HepG2 (cell line): ENCODE results near the gene OXLD1. TPM values are rescaled to one million over a fixed set of nuclear protein-coding genes. Genes with fewer than 3 reads are reported as not detected.
A peak's percentile ranks its signal among the peaks of the same experiment; 100 is the strongest.

Source experiments
- BCL6 ChIP-seq: IDR thresholded peaks from 2 replicates; pipeline ENCODE4 v1.6.1; 2016; ENCODE audit warnings: missing genetic modification reagents, missing compliant biosample characterization
- ETV6 ChIP-seq: sonication (generic); formaldehyde crosslinking; conservative IDR thresholded peaks from 2 replicates; pipeline ENCODE4 v1.4.0; 2020; ENCODE audit warnings: missing genetic modification reagents
- MLXIP ChIP-seq: sonication (generic); formaldehyde crosslinking; IDR thresholded peaks from 2 replicates; pipeline ENCODE4 v1.9.0; 2021; ENCODE audit warnings: missing genetic modification reagents, borderline replicate concordance
- MXI1 ChIP-seq: IDR thresholded peaks from 3 replicates; pipeline ENCODE4 v1.6.1; 2012; ENCODE audit warnings: low read depth, low read length, inconsistent platforms, borderline replicate concordance
- ZBTB46 ChIP-seq: sonication (generic); formaldehyde crosslinking; IDR thresholded peaks from 2 replicates; pipeline ENCODE4 v1.4.0; 2020; ENCODE audit warnings: mild to moderate bottlenecking, missing genetic modification reagents, borderline replicate concordance
- ZFP82 ChIP-seq: sonication (generic); formaldehyde crosslinking; IDR thresholded peaks from 2 replicates; pipeline ENCODE4 v1.5.1; 2020; ENCODE audit warnings: mild to moderate bottlenecking, missing genetic modification reagents, borderline replicate concordance
- ZNF318 ChIP-seq: sonication (generic); formaldehyde crosslinking; IDR thresholded peaks from 2 replicates; pipeline ENCODE4 v1.4.0; 2020; ENCODE audit warnings: mild to moderate bottlenecking, missing genetic modification reagents
- ZNF710 ChIP-seq: sonication (generic); formaldehyde crosslinking; IDR thresholded peaks from 2 replicates; pipeline ENCODE4 v1.5.0; 2020; ENCODE audit warnings: mild to moderate bottlenecking, missing genetic modification reagents, borderline replicate concordance
- ZNF766 ChIP-seq: sonication (generic); formaldehyde crosslinking; IDR thresholded peaks from 2 replicates; pipeline ENCODE4 v1.5.0; 2020; ENCODE audit warnings: missing genetic modification reagents, borderline replicate concordance
- ZNF792 ChIP-seq: IDR thresholded peaks from 2 replicates; pipeline ENCODE4 v1.6.1; 2016
- ZNF841 ChIP-seq: sonication (generic); formaldehyde crosslinking; IDR thresholded peaks from 2 replicates; pipeline ENCODE4 v1.8.1; 2023; ENCODE audit warnings: missing genetic modification reagents, borderline replicate concordance
- polyA plus RNA-seq, 8 experiments: library from polyadenylated mRNA; depleted of rRNA in 3 of 8; stranded (reverse) in 7 of 8; unstranded in 1 of 8; fragments of >200 nt; fragmentation: Illumina TruSeq in 4 of 8; extraction: Trizol in 4 of 8; gene quantifications; 2 replicates each; pipeline versions ENCODE4 v1.2.1 to v1.2.3, GENCODE V29; 2011 to 2016; ENCODE audit warnings: low read depth in 4 of 8, missing spikeins in 1 of 8, mixed read lengths in 1 of 8; ENCODE audit not compliant: insufficient read depth in 1 of 8
- total RNA-seq, 5 experiments: library from RNA; depleted of rRNA; stranded (reverse); fragments of >200 nt; fragmentation: Illumina TruSeq; extraction: Trizol; gene quantifications; 2 replicates each; pipeline ENCODE4 v1.2.3, GENCODE V29; 2016; ENCODE audit warnings: low read depth in 1 of 5

OXLD1 gene
- total and polyA plus RNA-seq, 2 of the 13 experiments (the other 11 are each of a cell fraction or from before 2014, with no cell fraction given): 27.1 to 37.5 TPM

GRCh38 chr17:81711814-81712467 lies 45.5 kb upstream of the OXLD1 start, which contains the start of gene SLC25A10 (continued):
- TF ChIP-seq MXI1: peak; percentile 94; the same call in 2 of the 3 replicates
- peak; percentile 97 for TF ChIP-seq ETV6 (CRISPR knock-in tag)
- TF ChIP-seq ZBTB46 (CRISPR knock-in tag): 0 out of 2 replicates have a peak, but pooled peaks have one; percentile 47
- TF ChIP-seq MLXIP (CRISPR knock-in tag): peak; percentile 100
- TF ChIP-seq ZNF710 (CRISPR knock-in tag): peak; percentile 92
- peak; percentile 99 for TF ChIP-seq ZNF766 (CRISPR knock-in tag)
- TF ChIP-seq ZNF841: peak; percentile 97
- peak; percentile 82 for TF ChIP-seq BCL6 (CRISPR knock-in tag)
- peak; percentile 99 for TF ChIP-seq ZNF792 (CRISPR knock-in tag)
- peak; percentile 94; the same call in 1 of the 2 replicates for TF ChIP-seq ZFP82 (CRISPR knock-in tag)
- TF ChIP-seq ZNF318: peak; percentile 87; the same call in 1 of the 2 replicates
